ENCODE data around the gene ZBED4.

ZBED4 gene

GRCh38 chr22:49923445-49923844 is 69.8 kb downstream of the ZBED4 start:
- TF ChIP-seq EZH2phosphoT487 (conservative IDR thresholded peaks at IDR 0.05; ENCODE audit: low read length), result no peak
- peak; percentile 24 for TF ChIP-seq CTCF (IDR thresholded peaks at IDR 0.05; ENCODE audit: insufficient read depth, low read length, poor library complexity, severe bottlenecking)
- Histone ChIP-seq H2AFZ (ENCODE audit: low read depth, low read length, severe bottlenecking) (no peak overlapping the region), H3K9me3 (ENCODE audit: insufficient read depth, low read length) (no peaks in the 10 kb centered on the region), H4K20me1 (ENCODE audit: low read depth, low read length) (no peaks in the 10 kb centered on the region), H3K4me2 (ENCODE audit: low read depth, low read length, poor library complexity, severe bottlenecking) (peak overlapping the region; percentile 15), H3K9me2 (replicated peaks; ENCODE audit: insufficient read depth, low read length) (no peaks in the 10 kb centered on the region), H3K36me3 (ENCODE audit: low read length) (no peaks in the 10 kb centered on the region), H3K79me2 (ENCODE audit: insufficient read depth, low read length) (no peaks in the 10 kb centered on the region; the same call in 1 of the 2 replicates), H3K4me3 (ENCODE audit: insufficient read depth, low read length, poor library complexity, severe bottlenecking) (no peak overlapping the region), H3K27ac (ENCODE audit: low read depth, low read length) (peak overlapping the region; percentile 98), H3K9ac (ENCODE audit: low read length) (0 out of 2 replicates have a peak overlapping the region, but pooled peaks have one; percentile 13), H3K27me3 (ENCODE audit: low read length) (no peaks in the 10 kb centered on the region), H3F3A (ENCODE audit: insufficient read depth) (peaks cover 38% of the 10 kb centered on the region)

GRCh38 chr22:49924113-49924833 is 70.6 kb downstream of the ZBED4 start:
- no peaks in the 10 kb centered on the region; the same call in 1 of the 2 replicates for H3K79me2 ChIP-seq (ENCODE audit: insufficient read depth, low read length)
- H4K20me1 ChIP-seq (ENCODE audit: low read depth, low read length), result no peaks in the 10 kb centered on the region
- no peak overlapping the region for H3K4me3 ChIP-seq (ENCODE audit: insufficient read depth, low read length, poor library complexity, severe bottlenecking)
- no peaks in the 10 kb centered on the region for H3K36me3 ChIP-seq (ENCODE audit: low read length)
- no peak for TF ChIP-seq EZH2phosphoT487 (conservative IDR thresholded peaks at IDR 0.05; ENCODE audit: low read length)
- TF ChIP-seq CTCF (IDR thresholded peaks at IDR 0.05; ENCODE audit: insufficient read depth, low read length, poor library complexity, severe bottlenecking), result no peak
- 0 out of 2 replicates have a peak overlapping the region, but pooled peaks have one; percentile 13 for H3K9ac ChIP-seq (ENCODE audit: low read length)
- peaks cover 38% of the 10 kb centered on the region for H3F3A ChIP-seq (ENCODE audit: insufficient read depth)
- H3K9me2 ChIP-seq (replicated peaks; ENCODE audit: insufficient read depth, low read length), result no peaks in the 10 kb centered on the region
- H3K9me3 ChIP-seq (ENCODE audit: insufficient read depth, low read length), result no peaks in the 10 kb centered on the region
- H3K4me2 ChIP-seq (ENCODE audit: low read depth, low read length, poor library complexity, severe bottlenecking), result no peak overlapping the region
- no peak overlapping the region for H2AFZ ChIP-seq (ENCODE audit: low read depth, low read length, severe bottlenecking)
- no peaks in the 10 kb centered on the region for H3K27me3 ChIP-seq (ENCODE audit: low read length)
- peak overlapping the region; percentile 98 for H3K27ac ChIP-seq (ENCODE audit: low read depth, low read length)

- H4K20me1 ChIP-seq (ENCODE audit: low read depth, low read length), result no peaks in the 10 kb centered on the region
- peak overlapping the region; percentile 44 for H3K4me3 ChIP-seq (ENCODE audit: insufficient read depth, low read length, poor library complexity, severe bottlenecking)
- H3K36me3 ChIP-seq (ENCODE audit: low read length), result no peaks in the 10 kb centered on the region
- TF ChIP-seq CTCF (IDR thresholded peaks at IDR 0.05; ENCODE audit: insufficient read depth, low read length, poor library complexity, severe bottlenecking) (no peak), EZH2phosphoT487 (conservative IDR thresholded peaks at IDR 0.05; ENCODE audit: low read length) (no peak)
- H2AFZ ChIP-seq (ENCODE audit: low read depth, low read length, severe bottlenecking), result peak overlapping the region; percentile 76
- peak overlapping the region; percentile 98 for H3K27ac ChIP-seq (ENCODE audit: low read depth, low read length)
- peak overlapping the region; percentile 84 for H3K4me2 ChIP-seq (ENCODE audit: low read depth, low read length, poor library complexity, severe bottlenecking)
- H3K9ac ChIP-seq (ENCODE audit: low read length), result peak overlapping the region; percentile 60
- no peaks in the 10 kb centered on the region for H3K9me3 ChIP-seq (ENCODE audit: insufficient read depth, low read length)
- no peaks in the 10 kb centered on the region for H3K27me3 ChIP-seq (ENCODE audit: low read length)
- H3K79me2 ChIP-seq (ENCODE audit: insufficient read depth, low read length), result no peaks in the 10 kb centered on the region
- H3F3A ChIP-seq (ENCODE audit: insufficient read depth), result peaks cover 38% of the 10 kb centered on the region
- no peaks in the 10 kb centered on the region for H3K9me2 ChIP-seq (replicated peaks; ENCODE audit: insufficient read depth, low read length)
Observed at GRCh38 chr22:49925525-49926128, 72.0 kb downstream of the ZBED4 start.
